ENCODE results near the gene PLEKHG3.

PLEKHG3 gene

GRCh38 chr14:64728856-64729255 lies 24.6 kb downstream of the PLEKHG3 start:
- DNase-seq, result no peak

GRCh38 chr14:64729386-64730060 lies 25.3 kb downstream of the PLEKHG3 start:
- DNase-seq, result no peak

- no peak for DNase-seq
Observed at GRCh38 chr14:64730061-64730440, 25.8 kb downstream of the PLEKHG3 start.

GRCh38 chr14:64730681-64731080 lies 26.5 kb downstream of the PLEKHG3 start:
- no peak for DNase-seq

- DNase-seq, result no peak
Observed at GRCh38 chr14:64731141-64731581, 26.9 kb downstream of the PLEKHG3 start.

- no peak for DNase-seq
Observed at GRCh38 chr14:64732066-64732465, 27.8 kb downstream of the PLEKHG3 start.

GRCh38 chr14:64732536-64733120 lies 28.4 kb downstream of the PLEKHG3 start:
- DNase-seq, result no peak

- DNase-seq, result no peak
Observed at GRCh38 chr14:64733321-64733720, 29.1 kb downstream of the PLEKHG3 start.

- no peak for DNase-seq
Observed at GRCh38 chr14:64733899-64734298, 29.7 kb downstream of the PLEKHG3 start.

- no peak for DNase-seq
Observed at GRCh38 chr14:64734990-64735389, 30.8 kb downstream of the PLEKHG3 start.

- DNase-seq, result no peak
Observed at GRCh38 chr14:64736271-64737169, 32.3 kb downstream of the PLEKHG3 start.

- DNase-seq, result no peak
Observed at GRCh38 chr14:64737391-64738280, 33.4 kb downstream of the PLEKHG3 start.

GRCh38 chr14:64738281-64738804 lies 34.1 kb downstream of the PLEKHG3 start:
- DNase-seq, result no peak

- DNase-seq, result no peak
Observed at GRCh38 chr14:64741200-64741599, 37.0 kb downstream of the PLEKHG3 start.

GRCh38 chr14:64741961-64742360 lies 37.7 kb downstream of the PLEKHG3 start:
- no peak for DNase-seq

- no peak for DNase-seq
Observed at GRCh38 chr14:64743061-64743460, 38.8 kb downstream of the PLEKHG3 start.

GRCh38 chr14:64745511-64746091 lies 41.4 kb downstream of the PLEKHG3 start:
- DNase-seq, result no peak

GRCh38 chr14:64746298-64747250 lies 42.4 kb downstream of the PLEKHG3 start:
- no peak for DNase-seq

GRCh38 chr14:64747327-64747726 lies 43.1 kb downstream of the PLEKHG3 start:
- DNase-seq, result no peak

GRCh38 chr14:64748521-64748920 lies 44.3 kb downstream of the PLEKHG3 start:
- no peak for DNase-seq

Data from effector CD8-positive, alpha-beta T cell (primary cell).